Loucy (cell line): ENCODE measurements around the gene IFT81.
A peak's percentile ranks its signal among the peaks of the same experiment; 100 is the strongest.

Experiments used
- H2AFZ ChIP-seq: fragments of 200-600 bp; sonication (generic); 2 replicates; pipeline ENCODE4 v1.6.0; 2016; ENCODE audit warnings: antibody characterized with exemption, mild to moderate bottlenecking, low read length, moderate library complexity
- H3F3A ChIP-seq: fragments of 200-600 bp; 2 replicates; pipeline ENCODE4 v1.6.0; 2016; ENCODE audit warnings: antibody characterized with exemption, low read depth, mild to moderate bottlenecking
- H3K27me3 ChIP-seq: fragments of 200-600 bp; sonication (generic); 2 replicates; pipeline ENCODE4 v1.6.1; 2014; ENCODE audit warnings: low read length, mild to moderate bottlenecking; ENCODE audit not compliant: insufficient read depth, poor library complexity, severe bottlenecking
- H3K36me3 ChIP-seq: fragments of 200-600 bp; sonication (generic); 2 replicates; pipeline ENCODE4 v1.6.1; 2016; ENCODE audit warnings: low read length; ENCODE audit not compliant: insufficient read depth
- H3K4me1 ChIP-seq: fragments of 200-600 bp; sonication (generic); 2 replicates; pipeline ENCODE4 v1.5.1; 2014; ENCODE audit warnings: low read length, mild to moderate bottlenecking; ENCODE audit not compliant: insufficient read depth, poor library complexity, severe bottlenecking
- H3K4me2 ChIP-seq: fragments of 200-600 bp; sonication (generic); 2 replicates; pipeline ENCODE4 v1.6.0; 2014; ENCODE audit warnings: antibody characterized with exemption, low read length, low read depth, mild to moderate bottlenecking; ENCODE audit not compliant: poor library complexity, severe bottlenecking
- H3K4me3 ChIP-seq: fragments of 200-600 bp; sonication (generic); 2 replicates; pipeline ENCODE4 v1.5.1; 2014; ENCODE audit warnings: low read length, mild to moderate bottlenecking, mixed read lengths; ENCODE audit not compliant: poor library complexity, severe bottlenecking
- H3K79me2 ChIP-seq: fragments of 200-600 bp; sonication (generic); 2 replicates; pipeline ENCODE4 v1.6.1; 2014; ENCODE audit warnings: low read length; ENCODE audit not compliant: insufficient read depth
- H3K9ac ChIP-seq: fragments of 200-600 bp; sonication (generic); 2 replicates; pipeline ENCODE4 v1.6.0; 2014; ENCODE audit warnings: mild to moderate bottlenecking, low read depth, low read length, moderate library complexity; ENCODE audit not compliant: poor library complexity, severe bottlenecking
- H3K9me2 ChIP-seq: fragments of 200-600 bp; sonication (generic); replicated peaks from 2 replicates; pipeline ENCODE4 v1.6.1; 2016; ENCODE audit warnings: low read depth, low read length, mixed read lengths
- H3K9me3 ChIP-seq: fragments of 200-600 bp; sonication (generic); 2 replicates; pipeline ENCODE4 v1.6.1; 2014; ENCODE audit warnings: mild to moderate bottlenecking, antibody characterized with exemption, low read length, low read depth; ENCODE audit not compliant: insufficient read depth
- H4K20me1 ChIP-seq: fragments of 200-600 bp; sonication (generic); 2 replicates; pipeline ENCODE4 v1.6.0; 2014; ENCODE audit warnings: antibody characterized with exemption, low read length, mild to moderate bottlenecking; ENCODE audit not compliant: insufficient read depth, poor library complexity, severe bottlenecking
- EZH2phosphoT487 ChIP-seq: fragments of 200-600 bp; IDR thresholded peaks from 2 replicates; pipeline ENCODE4 v1.6.1; 2018; ENCODE audit warnings: antibody characterized with exemption, mild to moderate bottlenecking, moderate library complexity, borderline replicate concordance
- TF ChIP-seq, protein P1 (sequence below): fragments of 200-600 bp; sonication (generic); conservative IDR thresholded peaks from 2 replicates; pipeline ENCODE4 v1.5.1; 2014; ENCODE audit warnings: mild to moderate bottlenecking, antibody characterized with exemption, low read length

The IFT81 gene

DNA sequence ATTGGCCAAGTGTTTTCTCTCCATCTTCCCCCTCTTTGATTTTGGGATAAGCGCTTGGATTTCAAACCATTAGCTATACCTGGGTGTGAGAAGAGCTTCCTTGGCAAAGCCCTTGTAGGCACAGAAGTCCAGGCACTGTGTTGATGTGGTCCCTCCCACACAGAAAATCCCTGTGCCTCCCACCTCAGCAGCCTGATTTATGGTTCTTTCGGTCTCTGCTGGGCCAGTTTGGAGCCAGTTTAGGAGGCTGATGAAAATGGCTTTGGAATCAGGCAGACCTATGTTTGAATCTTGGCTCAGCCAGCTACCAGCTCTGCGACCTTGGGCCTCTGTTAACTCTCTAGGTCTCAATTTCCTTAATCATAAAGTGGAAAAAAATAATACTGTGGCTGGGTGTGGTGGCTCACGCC, 9.6 kb upstream of the IFT81 start:
- Histone ChIP-seq H3K9me3 (no peaks in the 10 kb centered on the region), H3K27me3 (no peaks in the 10 kb centered on the region), H3K4me2 (no peak overlapping the region), H3F3A (no peaks in the 10 kb centered on the region), H3K79me2 (no peaks in the 10 kb centered on the region), H3K4me1 (no peaks in the 10 kb centered on the region), H4K20me1 (no peaks in the 10 kb centered on the region), H3K9ac (no peak overlapping the region), H2AFZ (no peak overlapping the region), H3K36me3 (no peaks in the 10 kb centered on the region), H3K9me2 (no peaks in the 10 kb centered on the region), H3K4me3 (no peak overlapping the region)
- TF ChIP-seq, protein P1, sequence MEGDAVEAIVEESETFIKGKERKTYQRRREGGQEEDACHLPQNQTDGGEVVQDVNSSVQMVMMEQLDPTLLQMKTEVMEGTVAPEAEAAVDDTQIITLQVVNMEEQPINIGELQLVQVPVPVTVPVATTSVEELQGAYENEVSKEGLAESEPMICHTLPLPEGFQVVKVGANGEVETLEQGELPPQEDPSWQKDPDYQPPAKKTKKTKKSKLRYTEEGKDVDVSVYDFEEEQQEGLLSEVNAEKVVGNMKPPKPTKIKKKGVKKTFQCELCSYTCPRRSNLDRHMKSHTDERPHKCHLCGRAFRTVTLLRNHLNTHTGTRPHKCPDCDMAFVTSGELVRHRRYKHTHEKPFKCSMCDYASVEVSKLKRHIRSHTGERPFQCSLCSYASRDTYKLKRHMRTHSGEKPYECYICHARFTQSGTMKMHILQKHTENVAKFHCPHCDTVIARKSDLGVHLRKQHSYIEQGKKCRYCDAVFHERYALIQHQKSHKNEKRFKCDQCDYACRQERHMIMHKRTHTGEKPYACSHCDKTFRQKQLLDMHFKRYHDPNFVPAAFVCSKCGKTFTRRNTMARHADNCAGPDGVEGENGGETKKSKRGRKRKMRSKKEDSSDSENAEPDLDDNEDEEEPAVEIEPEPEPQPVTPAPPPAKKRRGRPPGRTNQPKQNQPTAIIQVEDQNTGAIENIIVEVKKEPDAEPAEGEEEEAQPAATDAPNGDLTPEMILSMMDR, result no peak
- TF ChIP-seq EZH2phosphoT487, result no peak

- Histone ChIP-seq H3K9me3 (no peaks in the 10 kb centered on the region), H3K79me2 (no peaks in the 10 kb centered on the region), H3K4me1 (no peaks in the 10 kb centered on the region), H3K4me2 (no peak overlapping the region), H3K9ac (no peak overlapping the region), H4K20me1 (no peaks in the 10 kb centered on the region), H3K9me2 (no peaks in the 10 kb centered on the region), H3K27me3 (no peaks in the 10 kb centered on the region), H2AFZ (0 out of 2 replicates have a peak overlapping the region, but pooled peaks have one; percentile 49), H3K4me3 (no peak overlapping the region), H3F3A (no peaks in the 10 kb centered on the region), H3K36me3 (no peaks in the 10 kb centered on the region)
- TF ChIP-seq EZH2phosphoT487, result no peak
- TF ChIP-seq, protein P1, result no peak
These were observed 8.5 kb upstream of the IFT81 start for GRCh38 chr12:110115675-110116074.

- Histone ChIP-seq H3K4me2 (no peak overlapping the region), H3K4me3 (no peak overlapping the region), H4K20me1 (no peaks in the 10 kb centered on the region), H2AFZ (0 out of 2 replicates have a peak overlapping the region, but pooled peaks have one; percentile 49), H3K9ac (no peak overlapping the region), H3K9me2 (no peaks in the 10 kb centered on the region), H3K27me3 (no peaks in the 10 kb centered on the region), H3K9me3 (no peaks in the 10 kb centered on the region), H3F3A (no peaks in the 10 kb centered on the region), H3K79me2 (no peaks in the 10 kb centered on the region), H3K36me3 (no peaks in the 10 kb centered on the region), H3K4me1 (no peaks in the 10 kb centered on the region)
- TF ChIP-seq EZH2phosphoT487, result no peak
- TF ChIP-seq, protein P1, result no peak
These were observed 7.5 kb upstream of the IFT81 start for GRCh38 chr12:110116623-110117022.
